ENCODE results near the gene ACP5. TPM values are rescaled to one million over a fixed set of nuclear protein-coding genes. Genes with fewer than 3 reads are reported as not detected.

Gene ACP5
- total and polyA plus RNA-seq, 2 donors from 2014 or later: 13.8 to 93.3 TPM

DNA sequence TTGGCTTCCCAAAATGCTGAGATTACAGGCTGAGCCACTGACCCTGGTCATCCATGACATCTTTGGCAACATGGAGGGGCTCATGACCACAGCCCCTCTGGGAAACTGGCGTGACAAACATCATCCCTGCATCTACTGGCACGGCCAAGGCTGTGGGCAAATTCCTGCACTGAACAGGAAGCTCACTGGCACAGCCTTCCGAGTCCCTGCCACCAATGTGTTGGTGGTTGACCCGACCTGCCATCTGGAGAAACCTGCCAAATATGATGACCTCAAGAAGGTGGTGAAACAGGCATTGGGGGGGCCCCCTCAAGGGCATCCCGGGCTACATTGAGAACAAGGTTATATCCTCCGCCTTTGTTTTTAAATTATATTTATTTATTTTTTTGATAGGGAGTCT, 8.9 kb upstream of the ACP5 start:
- FAIRE-seq (no peak), DNase-seq (no peak)
- intact Hi-C loops (cut with DNase I): no loop called here
- H3K9me3 ChIP-seq (ENCODE audit: control insufficient read depth in 2 of 3, insufficient read depth in 1 of 3, low read length in 3 of 3): no peaks in the 10 kb centered on the region
- H3K9ac ChIP-seq (ENCODE audit: low read length in 3 of 3): no peak overlapping the region
- no peak overlapping the region for H3K4me3 ChIP-seq (ENCODE audit: low read length in 3 of 3)
- H3K4me1 ChIP-seq (ENCODE audit: control insufficient read depth in 2 of 3, insufficient read depth in 2 of 3, low read depth in 1 of 3, low read length in 3 of 3): peaks cover 0 to 4% (median 0%) of the 10 kb centered on the region in 3 donors
- TF ChIP-seq, protein P1, sequence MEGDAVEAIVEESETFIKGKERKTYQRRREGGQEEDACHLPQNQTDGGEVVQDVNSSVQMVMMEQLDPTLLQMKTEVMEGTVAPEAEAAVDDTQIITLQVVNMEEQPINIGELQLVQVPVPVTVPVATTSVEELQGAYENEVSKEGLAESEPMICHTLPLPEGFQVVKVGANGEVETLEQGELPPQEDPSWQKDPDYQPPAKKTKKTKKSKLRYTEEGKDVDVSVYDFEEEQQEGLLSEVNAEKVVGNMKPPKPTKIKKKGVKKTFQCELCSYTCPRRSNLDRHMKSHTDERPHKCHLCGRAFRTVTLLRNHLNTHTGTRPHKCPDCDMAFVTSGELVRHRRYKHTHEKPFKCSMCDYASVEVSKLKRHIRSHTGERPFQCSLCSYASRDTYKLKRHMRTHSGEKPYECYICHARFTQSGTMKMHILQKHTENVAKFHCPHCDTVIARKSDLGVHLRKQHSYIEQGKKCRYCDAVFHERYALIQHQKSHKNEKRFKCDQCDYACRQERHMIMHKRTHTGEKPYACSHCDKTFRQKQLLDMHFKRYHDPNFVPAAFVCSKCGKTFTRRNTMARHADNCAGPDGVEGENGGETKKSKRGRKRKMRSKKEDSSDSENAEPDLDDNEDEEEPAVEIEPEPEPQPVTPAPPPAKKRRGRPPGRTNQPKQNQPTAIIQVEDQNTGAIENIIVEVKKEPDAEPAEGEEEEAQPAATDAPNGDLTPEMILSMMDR (IDR thresholded peaks at IDR 0.05; ENCODE audit: borderline replicate concordance, extremely low read depth, insufficient read depth): no peak
- H3K27ac ChIP-seq (ENCODE audit: low read depth in 2 of 2, low read length in 2 of 2): no peak overlapping the region
- H3K27me3 ChIP-seq (ENCODE audit: control insufficient read depth, insufficient read depth, low read length): no peaks in the 10 kb centered on the region
- H3K36me3 ChIP-seq (ENCODE audit: control insufficient read depth in 2 of 3, insufficient read depth in 3 of 3, low read length in 3 of 3): no peaks in the 10 kb centered on the region

- no peak overlapping the region for H3K9ac ChIP-seq (ENCODE audit: low read length in 3 of 3)
- DNase-seq (no peak), FAIRE-seq (no peak)
- no peaks in the 10 kb centered on the region for H3K9me3 ChIP-seq (ENCODE audit: control insufficient read depth in 2 of 3, insufficient read depth in 1 of 3, low read length in 3 of 3)
- peaks cover 0 to 10% (median 0%) of the 10 kb centered on the region in 3 donors for H3K4me1 ChIP-seq (ENCODE audit: control insufficient read depth in 2 of 3, insufficient read depth in 2 of 3, low read depth in 1 of 3, low read length in 3 of 3)
- H3K27me3 ChIP-seq (ENCODE audit: control insufficient read depth, insufficient read depth, low read length): no peaks in the 10 kb centered on the region
- no peaks in the 10 kb centered on the region for H3K36me3 ChIP-seq (ENCODE audit: control insufficient read depth in 2 of 3, insufficient read depth in 3 of 3, low read length in 3 of 3)
- H3K27ac ChIP-seq (ENCODE audit: low read depth in 2 of 2, low read length in 2 of 2): no peak overlapping the region
- TF ChIP-seq, protein P1 (IDR thresholded peaks at IDR 0.05; ENCODE audit: borderline replicate concordance, extremely low read depth, insufficient read depth): no peak
- intact Hi-C loops (cut with DNase I): no loop called here
- no peak overlapping the region for H3K4me3 ChIP-seq (ENCODE audit: low read length in 3 of 3)
These were observed 4.3 kb upstream of the ACP5 start for GRCh38 chr19:11581740-11582139.

GRCh38 chr19:11580116-11580515, 2.7 kb upstream of the ACP5 start:
- Histone ChIP-seq H3K27me3 (ENCODE audit: control insufficient read depth, insufficient read depth, low read length) (no peaks in the 10 kb centered on the region), H3K4me1 (ENCODE audit: control insufficient read depth in 2 of 3, insufficient read depth in 2 of 3, low read depth in 1 of 3, low read length in 3 of 3) (peaks cover 0 to 10% (median 0%) of the 10 kb centered on the region in 3 donors), H3K9me3 (ENCODE audit: control insufficient read depth in 2 of 3, insufficient read depth in 1 of 3, low read length in 3 of 3) (no peaks in the 10 kb centered on the region), H3K4me3 (ENCODE audit: low read length in 3 of 3) (no peak overlapping the region), H3K36me3 (ENCODE audit: control insufficient read depth in 2 of 3, insufficient read depth in 3 of 3, low read length in 3 of 3) (no peaks in the 10 kb centered on the region), H3K9ac (ENCODE audit: low read length in 3 of 3) (no peak overlapping the region), H3K27ac (ENCODE audit: low read depth in 2 of 2, low read length in 2 of 2) (no peak overlapping the region)
- FAIRE-seq: no peak
- TF ChIP-seq, protein P1 (IDR thresholded peaks at IDR 0.05; ENCODE audit: borderline replicate concordance, extremely low read depth, insufficient read depth): no peak
- DNase-seq: no peak
- intact Hi-C loops (cut with DNase I): no loop called here
